Aorta (tissue), 5 donors: ENCODE results near the gene GPER1. TPM values are rescaled to one million over a fixed set of nuclear protein-coding genes. Genes with fewer than 3 reads are reported as not detected.

Experiments
- ATAC-seq: fragments of 200-7000 bp; cut with Tn5 transposase; one replicate; pipeline ENCODE4 v1.9.1; 2022; ENCODE audit warnings: moderate library complexity; ENCODE audit not compliant: low FRiP score
- DNase-seq, 2 donors: peaks; one replicate each; pipeline ENCODE4 v3.0.0-alpha.2; 2020
- H3K27ac ChIP-seq, 2 donors: one replicate each; pipeline ENCODE4 v1.5.1; 2013; ENCODE audit warnings: low read length in 2 of 2, mild to moderate bottlenecking in 2 of 2, moderate library complexity in 2 of 2, control low read depth in 1 of 2, inconsistent platforms in 1 of 2, low read depth in 1 of 2
- H3K27me3 ChIP-seq, 2 donors: one replicate each; pipeline ENCODE4 v1.6.1; 2013; ENCODE audit warnings: control low read depth in 1 of 2, low read length in 1 of 2, mild to moderate bottlenecking in 1 of 2, moderate library complexity in 1 of 2; ENCODE audit not compliant: insufficient read depth in 2 of 2, control insufficient read depth in 1 of 2
- H3K36me3 ChIP-seq, 2 donors: one replicate each; pipeline ENCODE4 v1.6.1; 2013; ENCODE audit warnings: control low read depth in 1 of 2, low read length in 1 of 2, mild to moderate bottlenecking in 1 of 2; ENCODE audit not compliant: insufficient read depth in 2 of 2, control insufficient read depth in 1 of 2
- H3K4me1 ChIP-seq, 2 donors: one replicate each; pipeline ENCODE4 v1.6.1; 2013; ENCODE audit warnings: low read length in 2 of 2, control low read depth in 1 of 2, mild to moderate bottlenecking in 1 of 2, moderate library complexity in 1 of 2; ENCODE audit not compliant: insufficient read depth in 2 of 2, control insufficient read depth in 1 of 2
- H3K4me3 ChIP-seq, 2 donors: one replicate each; pipeline ENCODE4 v1.5.1; 2013; ENCODE audit warnings: low read length in 2 of 2, control low read depth in 1 of 2, mild to moderate bottlenecking in 1 of 2
- H3K9me3 ChIP-seq: one replicate; pipeline ENCODE4 v1.6.1; 2013; ENCODE audit warnings: mild to moderate bottlenecking, low read length; ENCODE audit not compliant: control insufficient read depth
- WGBS, 2 donors: extraction: QIAGEN DNeasy Blood & Tissue Kit; methylation state at CpG; one replicate each; pipeline ENCODE4 v1.1.7; 2013; 5-methylcytosine and 5-hydroxymethylcytosine counted together
- intact Hi-C, 2 donors: fragments of 100-400 bp; cut with DNase I; formaldehyde crosslinking; loops; one replicate each; pipeline versions ENCODE4 v1.14.2 to v1.15.0; 2022
- polyA plus RNA-seq, 2 donors: library from polyadenylated mRNA; stranded (reverse); fragments of 200-250 nt; gene quantifications; one replicate each; pipeline ENCODE4 v1.2.3, GENCODE V29; 2013
- total RNA-seq, 2 donors: library from RNA; stranded (reverse); fragmentation: NEBNext Ultra II Directional; extraction: Animal tissue kit (Norgen Biotek cat#: 25700); gene quantifications; one replicate each; pipeline ENCODE4 v1.2.1, GENCODE V29; 2021
- donor health status: healthy with polysubstance abuse.
- donor health status: Bipolar disorder and iron deficiency.
- donor health status: DM: no; HTN: no; CAD: no.
- donor health status: DM: no; HTN: no; CAD: no.
- donor health status: DM: yes; HTN: yes; CAD: no.

Gene GPER1
- total and polyA plus RNA-seq, 4 donors = 2.8 to 11.2 (median 4.8) TPM

DNA sequence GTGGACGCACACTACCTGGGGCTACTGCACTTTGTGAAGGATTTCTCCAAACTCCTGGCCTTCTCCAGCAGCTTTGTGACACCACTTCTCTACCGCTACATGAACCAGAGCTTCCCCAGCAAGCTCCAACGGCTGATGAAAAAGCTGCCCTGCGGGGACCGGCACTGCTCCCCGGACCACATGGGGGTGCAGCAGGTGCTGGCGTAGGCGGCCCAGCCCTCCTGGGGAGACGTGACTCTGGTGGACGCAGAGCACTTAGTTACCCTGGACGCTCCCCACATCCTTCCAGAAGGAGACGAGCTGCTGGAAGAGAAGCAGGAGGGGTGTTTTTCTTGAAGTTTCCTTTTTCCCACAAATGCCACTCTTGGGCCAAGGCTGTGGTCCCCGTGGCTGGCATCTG, 29.6 kb upstream of the GPER1 start:
- Histone ChIP-seq H3K27ac (no peak overlapping the region), H3K4me3 (no peak overlapping the region), H3K27me3 (no peaks in the 10 kb centered on the region), H3K4me1 (no peaks in the 10 kb centered on the region), H3K9me3 (no peaks in the 10 kb centered on the region), H3K36me3 (no peaks in the 10 kb centered on the region)
- DNase-seq (no peak), ATAC-seq (no peak)
- WGBS, 2 donors = 88 to 89% methylated on average over 13 of the region's 13 CpGs
- intact Hi-C loops = no loop called here

DNA sequence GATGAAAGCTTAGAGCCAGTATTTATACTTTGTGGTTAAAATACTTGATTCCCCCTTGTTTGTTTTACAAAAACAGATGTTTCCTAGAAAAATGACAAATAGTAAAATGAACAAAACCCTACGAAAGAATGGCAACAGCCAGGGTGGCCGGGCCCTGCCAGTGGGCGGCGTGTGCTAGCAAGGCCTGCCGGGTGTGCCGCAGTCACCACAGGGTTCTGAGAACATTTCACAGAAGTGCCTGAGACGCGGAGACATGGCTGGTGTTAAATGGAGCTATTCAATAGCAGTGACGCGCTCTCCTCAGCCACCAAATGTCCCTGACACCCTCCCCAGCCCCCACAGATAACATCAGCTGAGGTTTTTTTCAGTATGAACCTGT, 29.1 kb upstream of the GPER1 start:
- ATAC-seq = no peak
- Histone ChIP-seq H3K27me3 (no peaks in the 10 kb centered on the region), H3K9me3 (no peaks in the 10 kb centered on the region), H3K4me1 (no peaks in the 10 kb centered on the region), H3K27ac (no peak overlapping the region), H3K36me3 (no peaks in the 10 kb centered on the region), H3K4me3 (no peak overlapping the region)
- intact Hi-C loops = no loop called here
- DNase-seq = no peak
- WGBS, 2 donors = 80 to 81% methylated on average over 10 of the region's 10 CpGs

- Histone ChIP-seq H3K27ac (no peak overlapping the region), H3K36me3 (no peaks in the 10 kb centered on the region), H3K27me3 (no peaks in the 10 kb centered on the region), H3K4me1 (no peaks in the 10 kb centered on the region), H3K9me3 (no peaks in the 10 kb centered on the region), H3K4me3 (no peak overlapping the region)
- no peak for ATAC-seq
- no peak for DNase-seq
- intact Hi-C loops = no loop called here
- 27 to 32% methylated on average over 38 to 55 of the region's 55 CpGs for WGBS, 2 donors
These were observed 28.5 kb upstream of the GPER1 start for GRCh38 chr7:1059200-1060091.

DNA sequence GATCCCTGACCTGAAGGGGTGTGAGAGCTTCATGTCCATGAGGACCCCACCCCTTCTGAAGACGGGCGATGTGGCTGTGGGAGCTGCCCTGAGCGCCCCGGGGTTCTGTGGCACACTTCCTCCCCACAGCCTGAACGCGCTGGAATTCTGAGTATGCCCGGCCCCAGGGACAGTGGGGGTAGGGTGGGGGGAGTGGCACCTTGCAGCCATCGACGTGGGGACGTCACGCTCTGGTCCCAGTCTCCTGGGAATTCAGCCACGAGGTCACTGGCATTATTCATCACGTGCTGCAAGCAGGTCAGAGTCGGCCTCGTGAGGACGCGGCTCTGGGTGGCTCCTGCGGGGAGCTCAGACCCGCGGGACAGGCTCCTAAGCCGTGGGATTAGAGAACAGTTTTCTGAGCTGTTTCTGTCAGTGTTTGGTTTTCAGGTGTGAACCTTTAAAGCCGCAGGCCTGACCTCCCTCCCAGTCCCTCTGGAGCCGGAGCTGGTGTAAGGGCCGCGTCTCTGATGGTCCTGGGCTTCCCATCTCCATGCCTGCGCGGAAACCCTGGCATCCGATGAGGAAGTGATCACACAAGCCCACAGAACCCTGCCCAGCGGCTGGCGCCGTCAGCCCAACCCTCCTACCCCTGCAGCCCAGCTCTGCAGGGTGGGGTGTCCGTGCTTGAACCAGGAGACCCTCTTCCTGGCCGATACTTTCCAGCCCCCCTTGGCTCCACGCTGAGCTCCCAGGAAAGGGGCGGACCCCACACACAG, 27.4 kb upstream of the GPER1 start:
- no peaks in the 10 kb centered on the region for H3K27me3 ChIP-seq
- 42 to 43% methylated on average over 35 of the region's 35 CpGs for WGBS, 2 donors
- no peak overlapping the region for H3K27ac ChIP-seq
- H3K4me1 ChIP-seq = no peaks in the 10 kb centered on the region
- no peak for ATAC-seq
- intact Hi-C loops = no loop called here
- no peaks in the 10 kb centered on the region for H3K36me3 ChIP-seq
- DNase-seq = peak in 1 of 2 donors; percentile 82
- no peak overlapping the region for H3K4me3 ChIP-seq
- H3K9me3 ChIP-seq = no peaks in the 10 kb centered on the region

GRCh38 chr7:1061180-1061579, 26.7 kb upstream of the GPER1 start:
- DNase-seq (no peak), ATAC-seq (no peak)
- no peaks in the 10 kb centered on the region for H3K9me3 ChIP-seq
- WGBS, 2 donors = 90 to 95% methylated on average over 9 of the region's 9 CpGs
- H3K4me3 ChIP-seq = no peak overlapping the region
- no peaks in the 10 kb centered on the region for H3K36me3 ChIP-seq
- H3K4me1 ChIP-seq = no peaks in the 10 kb centered on the region
- intact Hi-C loops = no loop called here
- H3K27ac ChIP-seq = no peak overlapping the region
- no peaks in the 10 kb centered on the region for H3K27me3 ChIP-seq

- Histone ChIP-seq H3K36me3 (no peaks in the 10 kb centered on the region), H3K4me3 (no peak overlapping the region), H3K27me3 (no peaks in the 10 kb centered on the region), H3K4me1 (no peaks in the 10 kb centered on the region), H3K9me3 (no peaks in the 10 kb centered on the region), H3K27ac (no peak overlapping the region)
- WGBS, 2 donors = 92 to 93% methylated on average over 33 of the region's 33 CpGs
- no peak for ATAC-seq
- intact Hi-C loops = no loop called here
- no peak for DNase-seq
These were observed 25.3 kb upstream of the GPER1 start for GRCh38 chr7:1062296-1063294.

DNA sequence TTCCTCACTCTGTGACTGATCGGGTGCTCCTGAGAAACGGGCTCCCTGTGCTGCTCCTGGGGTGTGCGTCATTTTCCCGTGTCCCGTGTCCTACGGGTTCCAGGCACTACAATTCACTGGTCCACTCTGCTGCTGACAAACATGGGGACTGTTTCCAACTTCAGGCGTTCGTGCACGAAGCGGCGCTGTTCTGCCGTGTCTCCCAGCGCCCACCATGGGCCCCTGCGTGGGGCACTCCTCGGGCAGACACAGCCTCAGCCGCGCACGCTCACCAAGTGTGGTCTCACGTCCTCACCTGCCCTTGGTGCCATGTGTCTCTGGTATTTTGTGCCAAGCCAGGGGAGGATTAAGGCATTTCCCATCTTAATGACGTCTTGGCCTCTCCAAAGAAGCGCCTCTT, 24.6 kb upstream of the GPER1 start:
- Histone ChIP-seq H3K4me1 (no peaks in the 10 kb centered on the region), H3K9me3 (no peaks in the 10 kb centered on the region), H3K27me3 (no peaks in the 10 kb centered on the region), H3K4me3 (no peak overlapping the region), H3K27ac (no peak overlapping the region), H3K36me3 (no peaks in the 10 kb centered on the region)
- intact Hi-C loops = no loop called here
- no peak for DNase-seq
- WGBS, 2 donors = 93 to 95% methylated on average over 21 of the region's 21 CpGs
- ATAC-seq = no peak

GRCh38 chr7:1064581-1064980, 23.3 kb upstream of the GPER1 start:
- WGBS, 2 donors = 87 to 93% methylated on average over 13 of the region's 13 CpGs
- H3K27me3 ChIP-seq = no peaks in the 10 kb centered on the region
- DNase-seq (no peak), ATAC-seq (no peak)
- no peak overlapping the region for H3K4me3 ChIP-seq
- H3K27ac ChIP-seq = no peak overlapping the region
- H3K9me3 ChIP-seq = no peaks in the 10 kb centered on the region
- H3K4me1 ChIP-seq = no peaks in the 10 kb centered on the region
- intact Hi-C loops = no loop called here
- H3K36me3 ChIP-seq = no peaks in the 10 kb centered on the region
